Skeletal muscle satellite cell (primary cell): ENCODE results near the gene IGSF5.

Experiments used
- H3K27me3 ChIP-seq: 2 replicates; pipeline ENCODE4 v1.7.0; 2013; ENCODE audit warnings: low read length; ENCODE audit not compliant: control insufficient read depth, insufficient read depth
- H3K36me3 ChIP-seq: 2 replicates; pipeline ENCODE4 v1.7.0; 2013; ENCODE audit warnings: mild to moderate bottlenecking, control low read depth, low read length; ENCODE audit not compliant: insufficient read depth
- H3K4me1 ChIP-seq: 2 replicates; pipeline ENCODE4 v1.7.0; 2013; ENCODE audit warnings: low read length; ENCODE audit not compliant: control insufficient read depth, insufficient read depth
- H3K4me2 ChIP-seq: 2 replicates; pipeline ENCODE4 v1.7.0; 2013; ENCODE audit warnings: mild to moderate bottlenecking, low read length
- H3K4me3 ChIP-seq: 2 replicates; pipeline ENCODE4 v1.7.0; 2013; ENCODE audit warnings: low read length
- H3K9ac ChIP-seq: 2 replicates; pipeline ENCODE4 v1.7.0; 2013; ENCODE audit warnings: mild to moderate bottlenecking, low read depth, low read length, moderate library complexity
- H3K9me3 ChIP-seq: replicated peaks from 2 replicates; pipeline ENCODE4 v1.7.0; 2013; ENCODE audit warnings: mild to moderate bottlenecking, control low read depth, low read length

Gene IGSF5

DNA sequence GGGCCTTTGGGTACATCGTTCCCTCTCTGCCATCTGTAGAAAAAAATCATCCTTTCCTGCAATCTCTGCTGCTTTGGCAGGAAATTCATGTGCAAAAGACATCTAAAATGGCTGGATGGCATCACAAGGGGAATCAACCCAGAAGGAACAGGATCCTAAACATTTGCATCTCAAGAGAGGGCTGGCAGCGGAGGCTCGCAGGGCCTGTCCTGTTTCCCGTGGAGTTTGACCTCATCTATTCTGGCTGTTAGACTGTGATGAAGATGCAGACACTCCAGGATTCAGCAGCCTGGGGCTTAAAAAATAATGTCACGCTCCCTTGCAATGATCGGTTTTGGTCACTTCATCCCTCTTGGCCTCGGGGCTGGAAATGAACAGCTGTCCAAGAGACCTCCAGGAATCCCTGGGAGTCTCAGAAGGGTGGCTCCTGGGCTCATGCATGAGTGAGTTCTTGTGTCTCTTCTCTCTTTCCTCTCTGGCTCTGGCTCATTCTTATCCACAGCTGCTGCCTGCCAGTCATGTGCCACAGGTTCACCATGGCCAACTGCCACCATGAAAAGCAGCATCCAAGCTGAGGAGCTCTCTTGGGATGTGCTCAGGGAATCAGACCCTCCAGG, 106.1 kb downstream of the IGSF5 start:
- H3K4me1 ChIP-seq = no peaks in the 10 kb centered on the region
- H3K9me3 ChIP-seq = peaks cover 12% of the 10 kb centered on the region
- no peak overlapping the region for H3K9ac ChIP-seq
- no peaks in the 10 kb centered on the region for H3K27me3 ChIP-seq
- no peak overlapping the region for H3K4me3 ChIP-seq
- no peak overlapping the region for H3K4me2 ChIP-seq
- H3K36me3 ChIP-seq = no peaks in the 10 kb centered on the region
